Gastroesophageal sphincter (tissue), 3 donors: ENCODE data around the gene LCE1F.

ENCODE experiments used
- EP300 ChIP-seq: sonication (generic); formaldehyde crosslinking; IDR thresholded peaks from one replicate; pipeline ENCODE4 v1.6.1; 2017; ENCODE audit warnings: antibody characterized with exemption, mild to moderate bottlenecking
- POLR2AphosphoS5 ChIP-seq: sonication (generic); formaldehyde crosslinking; IDR thresholded peaks from one replicate; pipeline ENCODE4 v1.6.1; 2017; ENCODE audit warnings: antibody characterized with exemption
- TF ChIP-seq, protein P1 (sequence below), 4 experiments: fragments of 200-600 bp in 2 of 4; fragments of 450-650 bp in 2 of 4; sonication (generic) in 1 of 4; IDR thresholded peaks; one replicate each; pipeline ENCODE4 v1.5.1; 2017 to 2019; ENCODE audit warnings: antibody characterized with exemption in 4 of 4, mild to moderate bottlenecking in 2 of 4, moderate library complexity in 2 of 4

DNA sequence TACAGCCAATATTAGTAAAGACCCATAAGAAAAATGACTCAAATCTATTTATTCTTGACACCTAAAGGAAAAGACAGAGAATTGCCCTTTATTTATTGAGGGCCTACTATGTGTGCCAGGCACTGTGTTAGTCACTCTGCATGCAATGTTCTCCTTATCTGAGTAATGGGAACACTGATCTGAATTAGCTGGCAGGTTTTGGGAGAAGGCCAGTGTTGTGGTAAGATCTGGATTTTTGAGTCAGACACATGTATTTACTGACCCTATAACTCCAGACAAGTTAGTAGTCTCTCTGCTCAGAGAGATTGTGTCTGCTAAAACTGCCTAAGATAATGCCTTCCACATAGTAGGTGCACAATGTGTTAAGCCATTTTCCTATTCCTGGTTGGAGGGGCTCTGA is 49.7 kb upstream of the LCE1F start:
- TF ChIP-seq, protein P1, sequence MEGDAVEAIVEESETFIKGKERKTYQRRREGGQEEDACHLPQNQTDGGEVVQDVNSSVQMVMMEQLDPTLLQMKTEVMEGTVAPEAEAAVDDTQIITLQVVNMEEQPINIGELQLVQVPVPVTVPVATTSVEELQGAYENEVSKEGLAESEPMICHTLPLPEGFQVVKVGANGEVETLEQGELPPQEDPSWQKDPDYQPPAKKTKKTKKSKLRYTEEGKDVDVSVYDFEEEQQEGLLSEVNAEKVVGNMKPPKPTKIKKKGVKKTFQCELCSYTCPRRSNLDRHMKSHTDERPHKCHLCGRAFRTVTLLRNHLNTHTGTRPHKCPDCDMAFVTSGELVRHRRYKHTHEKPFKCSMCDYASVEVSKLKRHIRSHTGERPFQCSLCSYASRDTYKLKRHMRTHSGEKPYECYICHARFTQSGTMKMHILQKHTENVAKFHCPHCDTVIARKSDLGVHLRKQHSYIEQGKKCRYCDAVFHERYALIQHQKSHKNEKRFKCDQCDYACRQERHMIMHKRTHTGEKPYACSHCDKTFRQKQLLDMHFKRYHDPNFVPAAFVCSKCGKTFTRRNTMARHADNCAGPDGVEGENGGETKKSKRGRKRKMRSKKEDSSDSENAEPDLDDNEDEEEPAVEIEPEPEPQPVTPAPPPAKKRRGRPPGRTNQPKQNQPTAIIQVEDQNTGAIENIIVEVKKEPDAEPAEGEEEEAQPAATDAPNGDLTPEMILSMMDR (IDR thresholded peaks at IDR 0.05) = no peak
- no peak for TF ChIP-seq POLR2AphosphoS5
- TF ChIP-seq EP300 = no peak
